ENCODE measurements around the gene PPP1R37.

DNA sequence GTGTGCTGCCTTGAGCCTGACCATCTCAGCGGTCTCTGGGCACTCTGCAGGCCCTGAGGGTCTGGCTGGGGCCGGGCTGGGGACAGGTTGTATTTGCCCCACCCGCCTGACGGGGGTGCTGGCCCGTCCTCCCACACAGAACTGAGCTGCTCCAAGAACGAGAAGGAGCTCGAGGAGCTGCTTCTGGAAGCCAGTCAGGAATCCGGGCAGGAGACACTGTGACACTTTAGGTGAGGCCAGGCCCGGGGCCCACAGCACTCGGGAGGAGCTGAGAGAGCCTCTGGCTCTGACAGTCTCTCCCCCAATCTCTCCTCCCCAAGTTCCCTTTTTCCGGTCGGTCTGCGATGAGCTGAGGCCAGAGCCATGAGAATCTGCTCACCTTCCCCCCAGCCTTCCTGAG lies 53.3 kb downstream of the PPP1R37 start:
- TF ChIP-seq, protein P1, sequence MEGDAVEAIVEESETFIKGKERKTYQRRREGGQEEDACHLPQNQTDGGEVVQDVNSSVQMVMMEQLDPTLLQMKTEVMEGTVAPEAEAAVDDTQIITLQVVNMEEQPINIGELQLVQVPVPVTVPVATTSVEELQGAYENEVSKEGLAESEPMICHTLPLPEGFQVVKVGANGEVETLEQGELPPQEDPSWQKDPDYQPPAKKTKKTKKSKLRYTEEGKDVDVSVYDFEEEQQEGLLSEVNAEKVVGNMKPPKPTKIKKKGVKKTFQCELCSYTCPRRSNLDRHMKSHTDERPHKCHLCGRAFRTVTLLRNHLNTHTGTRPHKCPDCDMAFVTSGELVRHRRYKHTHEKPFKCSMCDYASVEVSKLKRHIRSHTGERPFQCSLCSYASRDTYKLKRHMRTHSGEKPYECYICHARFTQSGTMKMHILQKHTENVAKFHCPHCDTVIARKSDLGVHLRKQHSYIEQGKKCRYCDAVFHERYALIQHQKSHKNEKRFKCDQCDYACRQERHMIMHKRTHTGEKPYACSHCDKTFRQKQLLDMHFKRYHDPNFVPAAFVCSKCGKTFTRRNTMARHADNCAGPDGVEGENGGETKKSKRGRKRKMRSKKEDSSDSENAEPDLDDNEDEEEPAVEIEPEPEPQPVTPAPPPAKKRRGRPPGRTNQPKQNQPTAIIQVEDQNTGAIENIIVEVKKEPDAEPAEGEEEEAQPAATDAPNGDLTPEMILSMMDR (conservative IDR thresholded peaks at IDR 0.05 in 1 of 2, IDR thresholded peaks at IDR 0.05 in 1 of 2; ENCODE audit: low read depth in 1 of 2, low read length in 2 of 2): no peak
- TF ChIP-seq EZH2 (IDR thresholded peaks at IDR 0.05; ENCODE audit: low read length, missing control alignments): no peak

Data from fibroblast of lung (primary cell).